Upper lobe of right lung (tissue), 1 donor: ENCODE results near the gene AGAP2. TPM values are rescaled to one million over a fixed set of nuclear protein-coding genes. Genes with fewer than 3 reads are reported as not detected.
"Not testable (repeated sequence)": the region's sequence is repeated elsewhere in the genome, so short reads cannot be mapped to it uniquely, and the experiment has no call there.

Experiments
- ATAC-seq: fragments of 200-7000 bp; cut with Tn5 transposase; one replicate; pipeline ENCODE4 v1.9.1; 2020; ENCODE audit warnings: mild to moderate bottlenecking, moderate library complexity
- DNase-seq: peaks from one replicate; pipeline ENCODE4 v3.0.0-alpha.2; 2020
- H3K27ac ChIP-seq: fragments of 200-600 bp; one replicate; pipeline ENCODE4 v1.8.0; 2022
- H3K27me3 ChIP-seq: fragments of 200-600 bp; one replicate; pipeline ENCODE4 v1.8.0; 2022; ENCODE audit warnings: mild to moderate bottlenecking
- H3K36me3 ChIP-seq: fragments of 200-600 bp; one replicate; pipeline ENCODE4 v1.8.0; 2022
- H3K4me1 ChIP-seq: fragments of 200-600 bp; one replicate; pipeline ENCODE4 v1.8.0; 2022
- H3K4me3 ChIP-seq: fragments of 200-600 bp; one replicate; pipeline ENCODE4 v1.8.0; 2022; ENCODE audit warnings: mild to moderate bottlenecking
- H3K9me3 ChIP-seq: fragments of 200-600 bp; one replicate; pipeline ENCODE4 v1.8.0; 2022
- intact Hi-C: fragments of 100-400 bp; cut with DNase I; formaldehyde crosslinking; loops from one replicate; pipeline ENCODE4 v1.11.0; 2022
- total RNA-seq: library from RNA; stranded (reverse); fragmentation: NEBNext Ultra II Directional; extraction: Animal tissue kit (Norgen Biotek cat#: 25700); gene quantifications from one replicate; pipeline ENCODE4 v1.2.1, GENCODE V29; 2021
- TF ChIP-seq, protein P1 (sequence below): fragments of 200-600 bp; IDR thresholded peaks from one replicate; pipeline ENCODE4 v1.8.0; 2022; ENCODE audit warnings: antibody characterized with exemption
- donor health status: DM: no; HTN: yes; CAD: no; lungs with severe emphysema.

AGAP2 gene
- total RNA-seq, 1 donor from 2014 or later = 5.4 TPM

DNA sequence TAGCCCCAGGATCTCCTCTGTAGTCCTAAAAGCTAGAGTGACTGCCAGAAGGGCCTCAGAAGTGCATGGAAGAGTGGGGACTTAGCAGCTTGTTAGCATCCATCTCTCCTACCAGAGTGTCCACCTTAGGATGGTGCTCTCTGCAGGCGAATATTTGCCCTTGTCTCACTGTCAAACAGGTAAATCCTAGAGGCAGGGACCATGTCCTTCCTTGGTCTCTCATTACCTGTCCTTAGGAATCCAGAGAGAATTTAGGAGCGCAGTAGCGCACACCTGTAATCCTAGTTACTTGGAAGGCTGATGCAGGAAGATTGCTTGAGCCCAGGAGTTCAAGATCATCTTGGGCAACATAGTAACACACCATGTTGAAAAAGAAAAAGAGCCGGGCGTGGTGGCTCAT, 21.4 kb downstream of the AGAP2 start:
- Histone ChIP-seq H3K36me3 (peaks cover 81% of the 10 kb centered on the region), H3K4me1 (no peaks in the 10 kb centered on the region), H3K4me3 (no peak overlapping the region), H3K9me3 (no peaks in the 10 kb centered on the region), H3K27ac (no peak overlapping the region), H3K27me3 (no peaks in the 10 kb centered on the region)
- TF ChIP-seq, protein P1, sequence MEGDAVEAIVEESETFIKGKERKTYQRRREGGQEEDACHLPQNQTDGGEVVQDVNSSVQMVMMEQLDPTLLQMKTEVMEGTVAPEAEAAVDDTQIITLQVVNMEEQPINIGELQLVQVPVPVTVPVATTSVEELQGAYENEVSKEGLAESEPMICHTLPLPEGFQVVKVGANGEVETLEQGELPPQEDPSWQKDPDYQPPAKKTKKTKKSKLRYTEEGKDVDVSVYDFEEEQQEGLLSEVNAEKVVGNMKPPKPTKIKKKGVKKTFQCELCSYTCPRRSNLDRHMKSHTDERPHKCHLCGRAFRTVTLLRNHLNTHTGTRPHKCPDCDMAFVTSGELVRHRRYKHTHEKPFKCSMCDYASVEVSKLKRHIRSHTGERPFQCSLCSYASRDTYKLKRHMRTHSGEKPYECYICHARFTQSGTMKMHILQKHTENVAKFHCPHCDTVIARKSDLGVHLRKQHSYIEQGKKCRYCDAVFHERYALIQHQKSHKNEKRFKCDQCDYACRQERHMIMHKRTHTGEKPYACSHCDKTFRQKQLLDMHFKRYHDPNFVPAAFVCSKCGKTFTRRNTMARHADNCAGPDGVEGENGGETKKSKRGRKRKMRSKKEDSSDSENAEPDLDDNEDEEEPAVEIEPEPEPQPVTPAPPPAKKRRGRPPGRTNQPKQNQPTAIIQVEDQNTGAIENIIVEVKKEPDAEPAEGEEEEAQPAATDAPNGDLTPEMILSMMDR = no peak
- ATAC-seq (no peak), DNase-seq (no peak)
- intact Hi-C loops = no loop called here

DNA sequence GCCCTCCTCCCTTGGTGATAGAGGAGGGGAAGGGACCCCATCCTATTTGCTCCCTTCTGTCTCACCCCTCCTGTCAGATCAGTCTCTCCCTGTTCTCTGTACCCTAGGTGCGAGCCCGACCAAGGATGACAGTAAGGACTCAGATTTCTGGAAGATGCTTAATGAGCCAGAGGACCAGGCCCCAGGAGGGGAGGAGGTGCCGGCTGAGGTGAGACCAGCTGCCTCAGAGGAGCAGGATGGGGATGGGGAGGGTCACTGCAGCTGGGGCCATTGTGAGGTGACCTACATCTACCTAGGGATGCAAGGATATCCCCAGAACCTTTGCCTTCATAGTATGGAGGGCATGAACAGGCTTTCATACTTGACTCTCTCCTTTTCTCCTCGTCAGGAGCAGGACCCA, 22.2 kb downstream of the AGAP2 start:
- ATAC-seq (no peak), DNase-seq (no peak)
- H3K4me1 ChIP-seq = no peaks in the 10 kb centered on the region
- peaks cover 89% of the 10 kb centered on the region for H3K36me3 ChIP-seq
- H3K9me3 ChIP-seq = no peaks in the 10 kb centered on the region
- no peaks in the 10 kb centered on the region for H3K27me3 ChIP-seq
- no peak overlapping the region for H3K27ac ChIP-seq
- intact Hi-C loops = no loop called here
- TF ChIP-seq, protein P1 = no peak
- H3K4me3 ChIP-seq = no peak overlapping the region

DNA sequence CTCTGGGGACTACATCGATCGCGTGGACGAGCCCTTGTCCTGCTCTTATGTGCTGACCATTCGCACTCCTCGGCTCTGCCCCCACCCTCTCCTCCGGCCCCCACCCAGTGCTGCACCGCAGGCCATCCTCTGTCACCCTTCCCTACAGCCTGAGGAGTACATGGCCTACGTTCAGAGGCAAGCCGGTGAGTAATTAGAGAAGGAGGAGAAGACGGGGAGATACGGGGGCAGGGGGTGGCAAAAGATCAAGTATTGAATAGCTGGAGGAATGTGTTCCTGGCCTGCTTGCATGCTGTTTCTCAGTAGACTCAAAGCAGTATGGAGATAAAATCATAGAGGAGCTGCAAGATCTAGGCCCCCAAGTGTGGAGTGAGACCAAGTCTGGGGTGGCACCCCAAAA, 22.8 kb downstream of the AGAP2 start:
- DNase-seq = no peak
- Histone ChIP-seq H3K4me3 (no peak overlapping the region), H3K27ac (no peak overlapping the region), H3K9me3 (no peaks in the 10 kb centered on the region), H3K4me1 (no peaks in the 10 kb centered on the region), H3K36me3 (peaks cover 89% of the 10 kb centered on the region), H3K27me3 (no peaks in the 10 kb centered on the region)
- TF ChIP-seq, protein P1 = no peak
- intact Hi-C loops = no loop called here
- ATAC-seq = peak; percentile 19

GRCh38 chr12:57715036-57715748, 23.4 kb downstream of the AGAP2 start:
- H3K9me3 ChIP-seq, DNase-seq, ATAC-seq, H3K4me3 ChIP-seq, H3K27me3 ChIP-seq, intact Hi-C loops, H3K27ac ChIP-seq, H3K4me1 ChIP-seq: not testable (repeated sequence)
- peaks cover 83% of the 10 kb centered on the region for H3K36me3 ChIP-seq

DNA sequence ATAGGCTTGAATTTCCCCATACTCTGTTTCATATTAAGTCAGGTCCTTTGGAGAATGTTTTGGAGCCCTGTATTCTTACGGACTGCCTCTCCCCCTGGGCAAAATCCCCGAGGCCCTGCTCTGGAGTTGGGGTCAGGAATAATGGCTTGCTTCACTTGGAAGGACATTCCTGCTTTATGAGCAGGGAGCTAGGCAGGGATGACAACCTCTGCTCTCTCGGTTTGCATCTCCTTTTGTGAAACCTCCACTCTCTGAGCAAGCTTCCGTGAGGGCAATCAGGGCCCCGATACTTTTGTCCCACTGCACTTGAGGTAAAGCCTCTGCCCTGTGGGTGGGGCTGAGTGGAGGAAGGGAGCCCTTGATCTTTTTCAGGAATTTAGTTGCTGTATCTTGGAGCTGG, 25.3 kb downstream of the AGAP2 start:
- DNase-seq (no peak), ATAC-seq (no peak)
- no peaks in the 10 kb centered on the region for H3K9me3 ChIP-seq
- H3K27ac ChIP-seq = no peak overlapping the region
- H3K4me1 ChIP-seq = no peaks in the 10 kb centered on the region
- TF ChIP-seq, protein P1 = no peak
- no peak overlapping the region for H3K4me3 ChIP-seq
- H3K36me3 ChIP-seq = peaks cover 75% of the 10 kb centered on the region
- intact Hi-C loops = no loop called here
- no peaks in the 10 kb centered on the region for H3K27me3 ChIP-seq

GRCh38 chr12:57712701-57713100, 25.8 kb downstream of the AGAP2 start:
- TF ChIP-seq, protein P1 = no peak
- H3K27me3 ChIP-seq = no peaks in the 10 kb centered on the region
- intact Hi-C loops = no loop called here
- no peak overlapping the region for H3K27ac ChIP-seq
- no peak overlapping the region for H3K4me3 ChIP-seq
- ATAC-seq (no peak), DNase-seq (no peak)
- H3K4me1 ChIP-seq = no peaks in the 10 kb centered on the region
- H3K36me3 ChIP-seq = peaks cover 73% of the 10 kb centered on the region
- H3K9me3 ChIP-seq = no peaks in the 10 kb centered on the region
